DMS79 (cell line): ENCODE results near the gene TBK1.
"Not testable (repeated sequence)": the region's sequence is repeated elsewhere in the genome, so short reads cannot be mapped to it uniquely, and the experiment has no call there.

Experiments
- DNase-seq: peaks from one replicate; lab custom pipeline; 2025; lab: John Stamatoyannopoulos, UW

The TBK1 gene

GRCh38 chr12:64497484-64497883, 45.6 kb downstream of the TBK1 start:
- no peak for DNase-seq

DNA sequence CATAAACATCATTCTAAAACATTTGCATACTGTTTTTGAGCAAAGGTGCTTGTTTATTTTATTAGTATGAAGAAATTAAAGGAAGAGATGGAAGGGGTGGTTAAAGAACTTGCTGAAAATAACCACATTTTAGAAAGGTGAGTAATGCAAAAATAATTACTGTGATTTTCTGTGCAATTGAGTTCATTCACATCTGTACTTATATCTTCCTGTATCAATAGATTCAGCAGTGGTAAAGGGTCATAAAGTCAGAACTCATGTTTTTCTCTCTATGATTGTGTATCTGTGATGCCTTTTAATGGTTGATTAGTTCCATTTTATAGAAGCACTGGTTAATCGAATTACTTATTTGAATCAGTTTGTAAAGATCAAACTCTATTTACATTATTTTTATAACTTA, 46.0 kb downstream of the TBK1 start:
- DNase-seq = no peak

- DNase-seq = no peak
Observed at GRCh38 chr12:64500394-64500793, 48.5 kb downstream of the TBK1 start.

DNA sequence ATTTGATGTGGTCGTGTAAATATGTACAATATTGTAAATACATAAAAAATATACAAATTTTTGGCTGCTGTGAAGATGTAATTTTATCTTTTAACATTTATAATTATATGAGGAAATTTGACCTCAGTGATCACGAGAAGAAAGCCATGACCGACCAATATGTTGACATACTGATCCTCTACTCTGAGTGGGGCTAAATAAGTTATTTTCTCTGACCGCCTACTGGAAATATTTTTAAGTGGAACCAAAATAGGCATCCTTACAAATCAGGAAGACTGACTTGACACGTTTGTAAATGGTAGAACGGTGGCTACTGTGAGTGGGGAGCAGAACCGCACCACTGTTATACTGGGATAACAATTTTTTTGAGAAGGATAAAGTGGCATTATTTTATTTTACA, 49.6 kb downstream of the TBK1 start:
- DNase-seq = no peak

DNA sequence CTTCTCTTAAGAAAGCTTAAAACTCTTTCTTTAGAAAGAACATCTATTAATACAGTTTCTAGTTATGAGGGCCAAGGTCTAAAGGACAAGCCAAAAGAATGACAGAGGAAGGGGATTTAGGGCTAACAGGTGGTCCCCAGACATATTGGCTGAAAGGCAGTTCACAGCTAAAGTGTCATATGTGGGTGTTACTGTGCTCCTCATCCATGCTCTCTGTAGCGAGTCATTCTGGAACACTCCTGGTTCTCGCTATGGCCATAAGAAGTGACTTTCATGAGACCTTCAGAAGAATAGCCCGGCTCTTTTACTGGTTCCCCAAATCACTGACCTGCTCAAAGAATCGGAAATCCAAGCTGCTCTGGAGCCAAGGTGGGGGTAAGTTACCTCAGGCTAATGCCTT, 55.0 kb downstream of the TBK1 start:
- no peak for DNase-seq

DNA sequence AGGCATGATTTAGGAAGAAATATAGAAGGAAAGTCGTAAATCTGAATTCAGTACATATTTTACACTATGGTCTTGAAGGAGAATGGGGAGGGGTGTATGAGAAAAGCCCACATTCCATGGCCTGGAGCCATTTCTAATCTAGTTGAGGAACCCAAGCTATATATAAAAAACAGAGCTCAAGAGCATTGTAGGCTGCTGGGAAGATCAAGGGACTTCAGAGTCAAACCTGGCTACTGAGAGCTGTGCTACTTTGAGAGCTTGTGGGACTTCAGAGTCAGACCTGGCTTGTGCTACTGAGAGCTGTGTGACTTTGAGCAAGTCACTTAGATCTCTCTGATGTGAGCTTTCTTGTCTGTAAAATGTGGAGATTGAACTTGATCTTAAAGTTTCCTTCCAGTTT, 58.7 kb downstream of the TBK1 start:
- no peak for DNase-seq

DNA sequence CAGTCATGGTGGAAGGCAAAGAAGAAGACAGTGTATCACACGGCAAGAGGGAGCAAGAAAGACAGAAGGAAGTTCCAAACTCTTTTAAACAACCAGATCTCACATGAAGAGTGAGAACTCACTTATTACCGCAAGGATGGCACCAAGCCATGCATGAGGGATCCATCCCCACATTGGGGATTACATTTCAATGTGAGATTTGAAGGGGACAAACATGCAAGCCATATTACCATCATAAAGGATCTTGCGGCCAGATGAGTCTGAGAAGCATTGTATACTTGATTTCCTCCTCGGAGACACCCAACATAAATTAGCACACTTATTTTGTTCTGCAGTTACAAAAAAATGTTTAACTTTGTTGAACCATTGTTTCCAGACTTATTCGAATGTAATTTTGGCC, 66.5 kb downstream of the TBK1 start:
- DNase-seq = no peak

- DNase-seq = no peak
Observed at GRCh38 chr12:64521833-64522232, 69.9 kb downstream of the TBK1 start.

GRCh38 chr12:64522316-64522715, 70.4 kb downstream of the TBK1 start:
- no peak for DNase-seq

- DNase-seq = no peak
Observed at GRCh38 chr12:64522807-64523206, 70.9 kb downstream of the TBK1 start.

DNA sequence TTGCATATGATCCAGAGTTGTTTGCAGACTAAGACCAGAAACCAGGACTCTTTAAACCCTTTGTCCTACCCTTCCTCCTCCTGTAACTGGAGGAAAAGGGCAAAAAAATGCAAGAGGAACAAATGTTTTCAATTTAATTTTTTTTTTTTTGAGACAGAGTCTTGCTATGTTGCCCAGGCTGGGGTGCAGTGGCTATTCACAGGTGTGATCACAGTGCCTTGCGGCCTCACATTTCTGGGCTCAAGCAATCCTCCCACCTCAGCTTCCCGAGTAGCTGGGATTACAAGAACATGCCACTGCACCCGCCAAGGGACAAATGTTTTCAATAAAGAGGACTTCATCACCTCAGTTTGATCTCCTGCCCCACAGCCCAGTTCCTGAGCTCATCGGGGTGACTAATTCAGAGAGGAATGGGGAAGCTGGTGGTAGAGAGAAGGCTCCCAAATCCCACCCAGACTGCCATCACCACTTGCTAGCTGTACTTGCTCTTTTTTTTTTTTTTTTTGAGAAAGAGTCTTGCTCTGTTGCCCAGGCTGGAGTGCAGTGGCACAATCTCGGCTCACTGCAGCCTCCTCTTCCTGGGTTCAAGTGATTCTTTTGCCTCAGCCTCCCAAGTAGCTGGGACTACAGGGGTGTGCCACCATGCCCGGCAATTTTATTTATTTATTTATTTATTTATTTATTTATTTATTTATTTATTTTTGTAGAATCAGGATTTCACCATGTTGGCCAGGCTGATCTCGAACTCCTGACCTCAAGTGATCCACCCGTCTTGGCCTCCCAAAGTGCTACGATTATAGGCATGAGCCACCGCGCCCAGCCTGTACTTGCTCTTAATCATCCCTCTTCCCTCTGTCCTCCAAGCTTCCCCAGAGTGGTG, 71.9 kb downstream of the TBK1 start:
- not testable (repeated sequence) for DNase-seq

DNA sequence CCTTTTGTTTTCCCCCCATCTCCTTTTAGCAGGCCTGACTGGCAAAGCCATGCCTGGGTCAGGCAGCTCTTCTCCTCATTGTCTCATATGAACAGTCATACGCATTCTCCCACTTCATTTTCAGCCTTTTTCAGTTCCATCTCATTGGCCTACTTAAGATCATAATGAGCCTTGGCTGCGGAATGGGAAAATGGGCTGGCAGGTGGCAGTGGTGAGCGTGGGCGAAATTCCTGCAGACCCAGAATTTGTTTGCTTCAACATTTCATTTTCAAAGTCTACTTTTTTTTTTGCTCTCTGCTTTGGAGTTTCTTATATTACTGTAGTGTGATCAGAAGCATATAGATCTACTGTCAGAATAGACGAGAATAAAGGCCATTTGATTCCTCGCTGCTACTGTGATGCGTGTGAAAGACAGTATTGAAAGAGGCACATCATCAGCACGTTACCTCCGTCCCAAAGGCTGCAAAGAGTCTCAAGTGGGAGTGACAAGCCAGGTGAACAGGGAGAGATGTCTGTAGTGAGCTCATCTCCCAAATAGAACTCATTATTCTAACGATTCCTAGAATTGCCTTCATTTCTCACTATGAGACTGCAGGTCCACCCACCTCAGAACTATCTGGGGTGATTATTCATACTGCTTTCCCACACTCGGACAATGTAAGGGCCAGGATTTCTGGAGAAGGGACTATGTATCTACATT, 73.7 kb downstream of the TBK1 start:
- no peak for DNase-seq

GRCh38 chr12:64526859-64527258, 74.9 kb downstream of the TBK1 start:
- no peak for DNase-seq

GRCh38 chr12:64528616-64529015, 76.7 kb downstream of the TBK1 start:
- no peak for DNase-seq

- no peak for DNase-seq
Observed at GRCh38 chr12:64530566-64530965, 78.6 kb downstream of the TBK1 start.

GRCh38 chr12:64531665-64532334, 79.9 kb downstream of the TBK1 start:
- no peak for DNase-seq

- no peak for DNase-seq
Observed at GRCh38 chr12:64532734-64533351, 80.9 kb downstream of the TBK1 start.

GRCh38 chr12:64534672-64535199, 82.8 kb downstream of the TBK1 start:
- DNase-seq = no peak

DNA sequence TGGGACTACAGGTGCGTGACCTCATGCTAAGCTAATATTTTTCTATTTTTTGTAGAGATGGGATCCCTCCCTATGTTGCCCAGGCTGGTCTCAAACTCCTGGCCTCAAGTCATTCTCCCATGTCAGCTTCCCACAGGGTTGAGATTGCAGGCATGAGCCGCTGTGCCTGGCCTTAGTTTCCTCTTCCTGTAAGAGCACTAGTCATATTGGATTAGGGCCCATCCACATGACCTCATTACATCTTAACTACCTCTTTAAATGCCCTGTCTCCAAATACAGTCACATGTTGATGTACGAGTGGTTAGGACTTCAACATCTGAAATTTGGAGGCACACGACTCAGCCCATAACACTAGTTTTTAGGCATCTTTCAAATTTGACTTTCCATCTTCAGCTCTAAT, 86.2 kb downstream of the TBK1 start:
- no peak for DNase-seq

DNA sequence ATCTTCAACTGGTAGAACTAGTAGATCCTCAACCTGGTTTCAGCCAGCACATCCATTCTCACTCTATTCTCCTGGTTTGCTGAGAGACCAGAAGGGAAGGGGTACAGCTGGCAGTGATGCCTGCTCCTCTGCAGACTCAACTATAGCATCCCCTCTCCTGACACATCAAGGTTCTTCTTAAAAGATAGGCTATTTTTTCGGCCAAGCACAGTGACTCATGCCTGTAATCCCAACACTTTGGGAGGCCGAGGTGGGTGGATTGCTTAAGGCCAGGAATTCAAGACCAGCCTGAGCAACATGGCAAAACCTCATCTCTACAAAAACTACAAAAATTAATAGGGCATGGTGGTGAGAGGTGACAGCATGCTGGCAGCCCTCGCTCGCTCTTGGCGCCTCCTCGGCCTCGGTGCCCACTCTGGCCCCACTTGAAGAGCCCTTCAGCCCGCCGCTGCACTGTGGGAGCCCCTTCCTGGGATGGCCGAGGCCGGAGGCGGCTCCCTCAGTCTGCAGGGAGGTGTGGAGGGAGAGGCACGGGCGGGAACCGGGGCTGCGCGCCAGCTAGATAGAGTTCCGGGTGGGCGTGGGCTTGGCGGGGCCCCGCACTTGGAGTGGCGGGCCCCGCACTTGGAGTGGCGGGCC, 90.6 kb downstream of the TBK1 start:
- DNase-seq = peak; percentile 20

DNA sequence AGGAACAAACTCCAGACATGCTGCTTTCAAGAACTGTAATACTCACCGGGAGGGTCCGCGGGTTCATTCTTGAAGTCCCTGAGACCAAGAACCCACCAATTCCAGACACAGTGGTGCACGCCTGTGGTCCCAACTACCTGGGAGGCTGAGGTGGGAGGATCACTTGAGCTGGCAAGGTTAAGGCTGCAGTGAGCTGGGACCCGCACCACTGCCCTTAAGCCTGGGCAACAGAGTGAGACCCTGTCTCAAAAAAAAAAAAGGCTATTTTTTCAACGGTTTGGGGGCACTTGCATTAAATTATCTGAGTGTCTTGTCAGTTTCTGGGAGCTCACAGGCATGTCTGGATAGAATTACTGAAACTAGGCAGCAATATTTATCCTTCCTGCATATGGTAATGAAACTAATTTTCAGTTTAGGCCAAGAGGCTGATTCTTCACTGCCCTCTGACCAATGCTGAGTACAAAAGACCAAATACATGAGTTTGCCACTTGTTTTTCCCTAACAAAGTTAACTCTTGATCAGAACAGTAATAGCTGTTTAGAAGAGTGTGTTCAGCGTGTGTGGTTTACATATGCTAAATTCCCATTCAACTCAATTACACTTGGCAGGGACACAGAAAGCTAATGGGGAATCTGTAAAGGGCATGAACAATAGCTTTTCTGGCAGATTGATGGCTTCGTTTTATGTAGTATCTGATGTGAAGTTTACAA, 92.6 kb downstream of the TBK1 start:
- no peak for DNase-seq
